WI38 (cell line): ENCODE results near the gene EXOC7.

Experiments
- H3K4me3 ChIP-seq: 2 replicates; pipeline ENCODE4 v1.5.1; 2011; ENCODE audit warnings: low read depth, mild to moderate bottlenecking, control low read depth, low read length
- CTCF ChIP-seq: IDR thresholded peaks from 2 replicates; pipeline ENCODE4 v1.5.1; 2012; ENCODE audit warnings: low read depth, mild to moderate bottlenecking, control low read depth, low read length

Gene EXOC7

DNA sequence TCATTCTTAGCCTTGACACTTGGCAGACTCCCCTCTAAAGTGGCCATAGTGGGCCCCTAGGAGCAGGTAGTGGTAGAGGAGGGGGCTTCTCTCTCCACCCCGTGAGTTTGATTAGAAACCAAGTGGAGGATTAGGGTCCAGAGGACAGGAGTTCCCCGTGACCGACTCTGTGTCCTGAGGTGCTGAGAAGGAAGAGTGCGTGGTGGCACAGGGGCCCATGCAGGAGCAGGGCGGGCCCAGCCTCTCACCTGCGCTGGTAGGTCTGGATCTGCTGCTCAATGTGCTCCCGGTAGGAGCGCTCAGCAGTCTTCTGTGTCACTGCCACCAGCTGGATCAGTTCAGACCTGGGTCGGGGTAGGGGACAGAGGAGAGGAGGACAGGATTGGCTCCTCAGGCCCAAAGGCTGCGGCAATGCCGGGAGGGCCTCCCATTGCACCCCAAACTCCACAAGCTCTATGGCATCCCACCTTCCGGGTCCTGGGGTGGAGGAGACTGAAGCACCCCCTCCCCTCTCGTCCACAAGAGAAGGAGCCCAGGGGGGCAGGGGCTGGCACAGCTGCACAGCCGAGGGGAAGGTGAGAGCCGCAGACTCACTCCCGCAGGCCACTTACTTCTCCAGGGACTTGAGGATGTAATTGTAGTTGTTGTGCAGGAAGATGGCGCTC lies 18.4 kb downstream of the EXOC7 start:
- no peak overlapping the region for H3K4me3 ChIP-seq
- no peak for TF ChIP-seq CTCF

- no peak overlapping the region for H3K4me3 ChIP-seq
- no peak for TF ChIP-seq CTCF
Observed at GRCh38 chr17:76083536-76084182, 19.9 kb downstream of the EXOC7 start.

GRCh38 chr17:76082326-76083251 lies 21.0 kb downstream of the EXOC7 start:
- H3K4me3 ChIP-seq, result no peak overlapping the region
- no peak for TF ChIP-seq CTCF

GRCh38 chr17:76081295-76082210 lies 22.0 kb downstream of the EXOC7 start:
- no peak for TF ChIP-seq CTCF
- no peak overlapping the region for H3K4me3 ChIP-seq

DNA sequence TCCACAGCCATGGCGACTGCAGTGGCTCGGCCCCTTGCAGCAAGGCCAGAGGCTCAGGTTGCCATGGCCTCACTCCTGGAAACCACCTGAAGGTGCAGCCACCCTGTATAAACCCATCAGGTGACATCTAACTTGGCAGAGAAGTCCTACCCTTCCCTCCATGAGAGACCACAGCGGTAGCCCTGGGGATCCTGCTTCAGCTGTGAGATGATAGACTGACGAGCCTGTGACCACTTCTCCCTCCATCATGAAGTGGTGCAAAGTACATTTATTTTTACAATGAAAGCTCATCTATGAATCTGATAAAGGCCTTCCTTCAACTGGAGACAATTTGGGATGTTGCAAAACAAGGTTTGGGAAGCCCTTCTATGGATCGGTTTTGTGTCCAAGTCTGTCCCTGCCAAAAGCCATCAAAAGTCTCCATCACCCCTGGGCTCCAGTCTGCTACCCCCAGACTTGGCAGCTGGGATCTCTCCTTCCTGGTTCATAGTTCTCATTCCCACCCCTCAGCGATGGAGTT lies 22.8 kb downstream of the EXOC7 start:
- TF ChIP-seq CTCF, result no peak
- H3K4me3 ChIP-seq, result no peak overlapping the region

DNA sequence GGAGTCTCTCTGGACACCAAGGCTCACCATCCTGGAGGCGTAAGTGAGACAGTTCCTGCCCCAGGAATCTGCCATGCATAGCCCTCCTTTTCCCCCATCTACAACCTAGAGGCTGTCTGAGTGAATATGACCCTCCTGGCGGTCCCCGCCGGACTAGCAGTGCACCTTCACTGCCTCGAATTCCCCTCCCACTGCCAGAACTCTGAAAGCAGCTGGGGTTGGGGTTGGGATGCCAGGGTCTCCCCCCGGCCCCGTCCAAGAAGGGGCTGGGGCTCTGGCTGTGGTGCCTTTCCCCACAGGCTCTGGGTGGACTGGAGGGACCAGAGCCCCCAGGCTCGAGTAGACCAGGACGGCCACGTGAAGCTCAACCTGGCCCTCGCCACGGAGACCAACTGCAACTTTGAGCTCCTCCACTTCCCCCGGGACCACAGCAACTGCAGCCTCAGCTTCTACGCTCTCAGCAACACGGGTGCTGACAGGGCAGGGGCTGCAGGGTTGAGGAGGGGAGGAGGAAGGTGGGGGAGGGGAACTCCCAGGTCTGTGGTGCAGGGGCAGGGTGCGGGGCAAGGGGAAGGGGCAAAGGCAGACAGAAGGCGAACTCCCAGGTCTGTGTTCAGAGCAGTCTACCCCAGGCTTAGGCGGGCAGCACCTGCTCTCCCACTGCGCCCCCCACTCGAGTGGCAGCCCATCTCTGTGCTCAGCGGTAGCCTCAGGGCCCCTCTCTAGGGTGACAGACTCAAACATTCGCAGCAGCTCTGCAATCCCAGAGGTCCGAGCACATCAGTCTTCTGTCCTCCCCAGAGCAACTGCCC lies 23.4 kb downstream of the EXOC7 start:
- H3K4me3 ChIP-seq, result no peak overlapping the region
- TF ChIP-seq CTCF, result no peak
